Measurements from ENCODE around the gene HAGH.

GRCh38 chr16:1779234-1779701 lies 47.4 kb downstream of the HAGH start:
- TF ChIP-seq ETS1 (conservative IDR thresholded peaks at IDR 0.05; ENCODE audit: control insufficient read depth, low read depth, low read length) (no peak), FOXJ3 (CRISPR knock-in tag; IDR thresholded peaks at IDR 0.05) (no peak), CHD7 (IDR thresholded peaks at IDR 0.05; ENCODE audit: low read depth, low read length) (no peak), CTCF (IDR thresholded peaks at IDR 0.05 in 2 of 3, conservative IDR thresholded peaks at IDR 0.05 in 1 of 3; ENCODE audit: insufficient read depth in 2 of 3, low read depth in 1 of 3, low read length in 3 of 3) (no peak), RBM39 (optimal IDR thresholded peaks at IDR 0.05; ENCODE audit: low read depth, low read length) (no peak), ZFP36 (IDR thresholded peaks at IDR 0.05; ENCODE audit: low read depth, low read length, partially characterized antibody) (no peak)

Measured in K562 (cell line).